OCI-M1 (cell line): Measurements from ENCODE around the gene SLC6A3.

Experiments
- DNase-seq: peaks from one replicate; lab custom pipeline; 2025; lab: John Stamatoyannopoulos, UW

The SLC6A3 gene

GRCh38 chr5:1445313-1445688 lies at the start of gene SLC6A3:
Gene SLC6A3 (minus strand): TSS chr5:1445440. CDS start chr5:1443197, 2,243 bp downstream.
- DNase-seq = no peak

- no peak for DNase-seq
These were observed 48.7 kb upstream of the SLC6A3 start for GRCh38 chr5:1493941-1494340.

DNA sequence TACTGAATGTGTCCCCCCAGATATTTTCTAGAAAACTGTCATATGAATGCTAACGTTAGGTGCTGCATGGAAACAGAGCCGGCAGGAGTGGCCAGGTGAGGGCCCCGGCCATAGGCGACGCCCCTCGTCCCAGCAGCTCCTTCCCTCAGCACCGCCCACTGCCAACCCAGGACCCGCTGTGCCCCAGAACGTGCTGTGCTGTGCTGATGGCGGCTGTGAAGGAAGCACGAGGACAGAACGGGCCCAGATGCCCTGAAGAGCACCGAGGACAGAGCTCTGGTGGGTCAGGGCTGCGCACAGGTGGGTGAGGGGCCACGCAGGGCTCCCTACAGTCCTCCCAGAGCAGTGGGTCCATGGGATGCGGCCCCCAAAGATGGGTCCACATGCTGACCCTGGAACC lies 48.2 kb upstream of the SLC6A3 start:
- no peak for DNase-seq

- no peak for DNase-seq
These were observed 47.5 kb upstream of the SLC6A3 start for GRCh38 chr5:1492757-1493156.

- DNase-seq = no peak
These were observed 45.1 kb upstream of the SLC6A3 start for GRCh38 chr5:1490376-1490775.

DNA sequence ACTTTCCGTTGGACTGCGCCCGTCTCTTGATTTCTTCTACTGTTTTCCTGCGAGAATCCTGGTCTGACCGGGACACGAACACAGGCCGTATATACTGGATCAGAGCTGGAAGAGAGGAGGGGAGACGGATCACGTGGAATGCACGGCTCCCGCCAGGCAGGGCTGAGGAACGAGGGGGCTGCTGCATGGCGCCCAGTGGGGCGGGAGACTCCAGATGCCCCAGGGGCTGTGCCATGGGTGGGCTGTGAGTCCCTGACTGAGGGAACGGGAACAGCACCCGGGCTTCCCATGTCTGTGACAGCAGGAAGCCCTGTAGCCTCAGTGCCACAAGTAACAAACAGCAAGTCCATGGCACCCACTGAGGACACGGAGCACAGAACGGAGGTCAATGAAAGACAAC lies 44.5 kb upstream of the SLC6A3 start:
- DNase-seq = no peak

DNA sequence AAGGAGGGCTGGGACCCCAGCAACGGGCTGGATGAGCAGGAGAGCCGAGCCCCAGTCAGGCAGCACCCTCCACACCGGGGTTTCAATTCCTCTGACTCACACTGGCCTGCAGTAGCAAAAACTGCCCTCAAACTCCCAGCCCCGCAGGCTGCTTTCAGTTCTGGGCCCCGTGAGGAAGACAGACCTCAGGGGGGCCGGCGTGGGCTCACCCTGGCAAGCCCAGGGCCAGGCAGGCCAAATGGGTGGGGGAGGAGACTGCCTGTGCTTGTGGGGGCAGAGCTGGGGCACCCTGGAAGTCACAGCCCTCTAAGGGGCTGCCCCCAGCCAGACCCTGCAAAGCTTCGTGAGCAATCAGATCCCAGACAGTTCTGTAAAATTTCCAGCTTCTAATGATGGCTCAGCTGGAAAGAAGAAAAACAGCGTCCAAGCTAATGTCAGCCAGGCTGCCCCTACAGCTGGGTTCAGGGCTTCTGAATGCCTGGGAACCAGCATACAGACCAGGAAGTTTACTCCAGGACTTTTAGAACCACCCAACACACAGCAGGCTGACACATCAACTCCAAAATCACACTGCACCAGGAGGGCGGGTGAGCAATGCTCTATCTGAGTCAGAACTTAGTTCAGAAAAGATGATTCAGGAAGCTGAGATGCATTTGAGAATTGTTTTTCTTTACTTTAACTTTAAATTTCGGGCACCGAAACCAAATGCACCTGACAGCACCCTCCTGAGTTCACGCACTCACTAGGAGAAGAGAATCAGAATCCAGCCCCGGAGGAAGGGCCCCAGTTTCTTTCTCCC lies 43.8 kb upstream of the SLC6A3 start:
- DNase-seq = no peak

- DNase-seq = no peak
These were observed 42.0 kb upstream of the SLC6A3 start for GRCh38 chr5:1487079-1487764.

DNA sequence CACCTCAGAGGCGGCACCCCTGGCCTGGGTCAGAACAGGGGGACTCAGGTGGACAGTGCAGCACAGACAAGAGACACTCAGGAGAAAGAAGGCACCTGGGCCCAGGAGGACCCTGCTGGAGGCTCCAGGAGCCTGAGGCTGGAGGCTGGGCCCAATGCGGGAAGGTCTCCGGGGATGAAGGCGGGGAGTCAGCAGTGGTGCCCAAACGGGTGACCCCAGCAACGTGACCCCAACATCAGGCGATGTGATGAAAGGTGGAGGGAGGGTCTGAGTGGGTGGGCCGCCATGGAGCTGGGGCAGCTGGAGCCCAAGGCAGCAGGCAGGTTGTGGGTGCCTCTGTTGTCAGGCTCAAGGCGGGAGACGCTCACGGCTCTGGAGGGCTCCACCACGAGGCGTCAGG lies 41.0 kb upstream of the SLC6A3 start:
- no peak for DNase-seq

DNA sequence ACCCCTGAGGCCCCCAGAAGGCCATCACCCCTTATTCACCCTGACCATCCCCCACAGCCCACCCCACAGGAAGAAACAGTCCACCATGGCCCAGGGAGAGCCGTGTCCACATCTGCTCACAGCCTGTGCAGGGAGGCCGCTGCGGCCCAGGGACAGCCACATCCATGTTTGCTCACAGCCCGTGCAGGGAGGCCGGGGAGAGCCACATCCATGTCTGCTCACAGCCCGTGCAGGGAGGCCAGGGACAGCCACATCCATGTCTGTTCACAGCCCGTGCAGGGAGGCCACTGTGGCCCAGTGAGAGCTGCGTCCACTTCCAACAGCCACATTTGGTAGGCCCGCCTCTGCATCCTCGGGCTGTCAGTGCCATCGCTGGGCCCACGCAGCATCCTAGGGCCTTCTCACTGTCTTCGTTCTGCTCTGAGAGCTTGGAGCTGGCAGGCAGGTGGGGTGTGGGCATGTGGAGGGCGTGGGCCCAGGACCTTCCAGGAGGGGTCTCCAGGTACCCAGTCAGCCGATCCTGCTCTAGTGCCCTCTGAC lies 40.4 kb upstream of the SLC6A3 start:
- no peak for DNase-seq

DNA sequence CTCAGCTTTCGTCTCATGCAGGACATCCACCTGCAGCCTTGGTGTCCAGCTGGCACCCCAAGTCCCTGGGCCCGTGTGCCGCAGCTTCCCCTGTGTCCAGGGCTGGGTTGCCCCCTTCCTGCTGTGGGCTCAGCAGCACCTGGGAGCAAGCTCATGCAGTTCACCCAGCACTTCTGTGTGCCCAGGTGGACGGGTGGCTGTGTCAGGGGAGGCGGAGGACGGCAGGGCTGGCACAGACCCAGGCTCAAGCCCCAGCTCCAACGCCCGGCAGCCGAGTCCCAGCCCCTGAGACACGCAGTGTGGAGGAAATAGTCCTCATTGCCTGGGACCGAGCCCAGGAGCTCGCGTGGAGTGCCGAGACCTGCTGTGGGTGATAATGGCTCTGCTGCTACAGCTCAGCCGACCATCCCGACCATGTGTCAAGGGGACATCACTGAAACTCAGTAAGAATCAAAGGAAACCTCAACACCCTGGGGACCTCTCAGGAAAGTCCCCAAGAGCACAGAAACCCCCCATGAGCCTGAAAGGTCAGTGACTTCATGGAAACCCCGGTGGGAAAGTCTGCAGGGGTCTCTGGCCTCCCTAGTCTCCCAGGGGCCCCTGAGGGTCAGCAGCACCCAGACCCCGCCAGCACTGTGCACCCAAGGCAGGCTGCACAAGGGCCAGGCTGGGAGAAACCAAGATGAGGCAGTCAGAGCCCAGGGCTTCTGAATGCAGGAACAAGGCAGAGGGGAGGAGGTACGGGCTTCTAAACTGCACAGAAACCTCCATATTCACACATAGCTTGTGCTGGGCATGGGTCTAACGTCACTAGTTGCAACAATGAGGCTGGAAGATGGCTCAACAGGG lies 39.7 kb upstream of the SLC6A3 start:
- DNase-seq = no peak

GRCh38 chr5:1483856-1484729 lies 38.9 kb upstream of the SLC6A3 start:
- no peak for DNase-seq

- no peak for DNase-seq
These were observed 37.8 kb upstream of the SLC6A3 start for GRCh38 chr5:1483064-1483463.

- DNase-seq = no peak
These were observed 36.7 kb upstream of the SLC6A3 start for GRCh38 chr5:1481959-1482331.

DNA sequence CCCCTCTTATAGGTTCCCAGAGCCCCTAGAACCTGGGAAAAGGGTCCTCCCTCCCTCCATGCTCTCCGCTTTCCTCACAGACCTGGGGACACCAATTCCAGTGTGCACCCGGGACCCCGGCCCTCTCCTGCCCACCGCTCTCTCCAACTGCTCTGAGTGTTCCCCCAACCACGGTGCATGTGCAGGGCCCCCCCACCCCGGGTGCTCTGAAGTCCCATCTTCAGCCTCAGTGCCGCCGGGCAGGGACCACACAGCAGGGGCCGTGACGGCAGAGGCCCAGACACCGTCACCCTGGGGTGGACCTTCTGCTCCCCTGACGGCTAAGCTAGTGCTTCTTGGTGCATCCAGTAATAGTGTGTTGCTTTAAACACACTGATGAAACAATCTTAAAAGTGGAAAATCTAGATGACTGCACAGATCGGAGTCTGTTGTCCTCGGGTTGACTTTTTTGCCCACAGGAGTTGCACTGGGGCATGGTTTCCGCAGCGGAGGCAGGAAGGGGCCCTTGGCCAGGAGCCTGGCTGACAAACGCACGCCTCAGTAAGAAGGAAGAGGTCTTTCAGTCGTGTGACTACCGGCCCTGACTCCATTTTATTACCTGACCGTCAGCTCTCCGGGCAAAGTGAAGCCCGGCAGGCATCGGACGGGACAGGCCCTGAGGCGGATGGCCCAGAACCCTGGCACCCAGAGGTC lies 36.2 kb upstream of the SLC6A3 start:
- DNase-seq = no peak

- DNase-seq = no peak
These were observed 35.6 kb upstream of the SLC6A3 start for GRCh38 chr5:1480806-1481205.

- DNase-seq = no peak
These were observed 35.0 kb upstream of the SLC6A3 start for GRCh38 chr5:1480217-1480616.

DNA sequence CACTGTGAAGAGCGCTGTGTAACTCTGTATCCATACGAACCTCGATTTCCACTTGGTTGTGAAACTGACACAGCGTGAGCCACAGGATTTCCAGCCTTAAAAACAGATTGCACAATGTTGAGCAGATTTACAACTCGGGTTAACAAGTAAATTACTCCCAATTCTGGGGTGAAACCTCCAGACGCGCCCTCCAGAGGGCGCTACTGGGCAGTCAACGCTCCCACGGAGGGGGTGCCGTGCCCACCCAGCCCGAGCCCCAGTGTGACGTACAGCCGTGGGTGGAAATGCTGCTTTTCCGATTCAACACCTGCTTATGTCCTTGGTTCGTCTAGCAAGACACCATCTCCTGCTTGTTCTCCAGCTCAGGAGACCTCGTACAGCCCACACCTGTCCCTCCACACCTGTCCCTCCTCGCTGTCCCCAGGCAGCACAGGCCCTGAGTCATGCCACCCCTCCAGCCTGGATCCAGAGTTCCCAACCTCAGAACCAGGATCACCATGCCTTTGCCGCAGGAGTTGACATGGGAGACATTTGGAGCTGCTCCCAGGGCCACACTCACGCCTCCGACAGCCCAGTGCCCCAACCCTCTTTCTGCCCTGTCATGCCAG lies 34.4 kb upstream of the SLC6A3 start:
- peak; percentile 64 for DNase-seq

DNA sequence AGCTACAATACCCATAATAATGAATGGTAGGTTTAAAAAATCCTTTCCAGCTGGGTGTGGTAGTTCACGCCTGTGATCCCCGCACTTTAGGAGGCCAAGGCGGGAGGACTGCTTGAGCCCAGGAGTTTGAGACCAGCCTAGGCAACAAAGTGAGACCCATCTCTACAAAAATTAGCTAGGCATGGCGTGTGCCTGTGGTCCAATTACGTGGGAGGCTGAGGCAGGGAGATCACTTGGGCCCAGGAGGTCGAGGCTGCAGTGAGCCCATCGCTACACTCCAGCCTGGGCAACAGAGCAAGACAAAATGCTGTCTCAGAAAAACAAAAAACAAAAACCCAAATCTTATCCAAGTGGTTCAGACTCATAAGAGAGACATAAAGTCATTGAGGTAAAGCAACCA lies 33.8 kb upstream of the SLC6A3 start:
- no peak for DNase-seq

- DNase-seq = no peak
These were observed 33.2 kb upstream of the SLC6A3 start for GRCh38 chr5:1478271-1479035.
